ENCODE data around the gene HOXA4.

The HOXA4 gene

GRCh38 chr7:27130540-27131389 is at the start of gene HOXA4:
Gene HOXA4 (minus strand): TSS chr7:27130757. CDS start chr7:27130733, 24 bp downstream.
- DNase-seq = peak; percentile 76

- peak; percentile 62 for DNase-seq
These were observed 49.2 kb upstream of the HOXA4 start for GRCh38 chr7:27179503-27180430.

- DNase-seq = no peak
These were observed 48.5 kb upstream of the HOXA4 start for GRCh38 chr7:27179030-27179429.

GRCh38 chr7:27178366-27178765 is 47.8 kb upstream of the HOXA4 start:
- no peak for DNase-seq

- no peak for DNase-seq
These were observed 47.3 kb upstream of the HOXA4 start for GRCh38 chr7:27177795-27178320.

- no peak for DNase-seq
These were observed 46.6 kb upstream of the HOXA4 start for GRCh38 chr7:27176962-27177794.

GRCh38 chr7:27176524-27176845 is 45.9 kb upstream of the HOXA4 start:
- DNase-seq = no peak

GRCh38 chr7:27175626-27176523 is 45.3 kb upstream of the HOXA4 start:
- DNase-seq = no peak

GRCh38 chr7:27174874-27175625 is 44.5 kb upstream of the HOXA4 start:
- no peak for DNase-seq

- no peak for DNase-seq
These were observed 43.7 kb upstream of the HOXA4 start, which contains the start of gene HOXA10 for GRCh38 chr7:27173956-27174873. Gene HOXA10 (minus strand): TSS chr7:27174320. CDS start chr7:27174306, 14 bp downstream.

- DNase-seq = no peak
These were observed 43.0 kb upstream of the HOXA4 start for GRCh38 chr7:27173511-27173955.

- no peak for DNase-seq
These were observed 42.4 kb upstream of the HOXA4 start for GRCh38 chr7:27172823-27173510.

- no peak for DNase-seq
These were observed 41.8 kb upstream of the HOXA4 start for GRCh38 chr7:27172315-27172774.

- no peak for DNase-seq
These were observed 41.2 kb upstream of the HOXA4 start for GRCh38 chr7:27171637-27172314.

GRCh38 chr7:27171325-27171636 is 40.7 kb upstream of the HOXA4 start:
- DNase-seq = no peak

GRCh38 chr7:27170426-27171324 is 40.1 kb upstream of the HOXA4 start:
- no peak for DNase-seq
